Measurements from ENCODE around the gene ACSBG1.

ACSBG1 gene

DNA sequence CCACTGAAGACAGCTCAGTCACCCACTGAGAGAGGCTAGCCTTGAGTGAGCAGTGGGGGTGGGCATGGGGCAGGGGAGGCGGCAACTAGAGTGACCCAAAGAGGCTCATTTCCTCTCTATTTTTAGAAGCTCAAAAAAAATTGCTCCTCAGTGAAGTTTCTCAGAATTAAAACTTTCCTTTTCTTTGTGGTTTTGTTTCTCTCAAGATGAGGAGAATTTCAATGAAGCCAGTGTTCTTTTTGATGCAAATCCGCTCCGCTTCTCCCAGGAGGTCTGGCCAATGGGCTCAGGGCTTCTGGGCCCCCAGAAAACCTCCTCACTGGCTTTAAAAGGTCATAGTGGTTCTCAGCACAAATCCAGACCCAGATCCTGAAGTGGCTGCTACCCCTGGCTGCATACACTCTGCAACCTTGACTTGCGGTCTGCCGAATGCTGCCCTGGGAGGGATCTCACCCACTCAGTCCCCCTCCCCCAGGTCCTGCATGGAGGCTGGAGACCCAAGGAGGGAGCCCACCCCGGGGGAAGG, at the start of gene ACSBG1:
ACSBG1 (minus strand) TSS at position 51 of the 526 bp plus-strand sequence. CDS start 64 bp downstream, outside the sequence.
- DNase-seq, result no peak

DNA sequence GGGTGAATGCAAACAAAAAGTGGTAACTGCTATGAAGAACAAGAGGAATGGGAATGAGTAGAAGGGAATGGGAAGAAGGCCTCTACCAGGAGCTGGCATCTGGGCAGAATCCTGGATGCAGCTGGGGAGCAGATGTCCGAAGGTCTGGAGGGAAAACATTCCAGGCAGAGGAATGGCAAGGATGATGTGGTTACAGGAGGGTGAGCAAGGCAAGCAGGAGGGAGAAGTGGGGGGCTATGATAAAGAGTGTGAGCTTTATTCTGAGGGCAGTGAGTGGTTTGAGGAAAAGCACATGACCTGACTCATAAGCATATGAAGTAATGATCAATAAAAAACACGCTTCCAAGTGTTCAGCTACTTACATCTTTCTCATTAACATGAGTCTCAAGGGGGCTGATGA, 48.0 kb upstream of the ACSBG1 start:
- DNase-seq, result no peak

DNA sequence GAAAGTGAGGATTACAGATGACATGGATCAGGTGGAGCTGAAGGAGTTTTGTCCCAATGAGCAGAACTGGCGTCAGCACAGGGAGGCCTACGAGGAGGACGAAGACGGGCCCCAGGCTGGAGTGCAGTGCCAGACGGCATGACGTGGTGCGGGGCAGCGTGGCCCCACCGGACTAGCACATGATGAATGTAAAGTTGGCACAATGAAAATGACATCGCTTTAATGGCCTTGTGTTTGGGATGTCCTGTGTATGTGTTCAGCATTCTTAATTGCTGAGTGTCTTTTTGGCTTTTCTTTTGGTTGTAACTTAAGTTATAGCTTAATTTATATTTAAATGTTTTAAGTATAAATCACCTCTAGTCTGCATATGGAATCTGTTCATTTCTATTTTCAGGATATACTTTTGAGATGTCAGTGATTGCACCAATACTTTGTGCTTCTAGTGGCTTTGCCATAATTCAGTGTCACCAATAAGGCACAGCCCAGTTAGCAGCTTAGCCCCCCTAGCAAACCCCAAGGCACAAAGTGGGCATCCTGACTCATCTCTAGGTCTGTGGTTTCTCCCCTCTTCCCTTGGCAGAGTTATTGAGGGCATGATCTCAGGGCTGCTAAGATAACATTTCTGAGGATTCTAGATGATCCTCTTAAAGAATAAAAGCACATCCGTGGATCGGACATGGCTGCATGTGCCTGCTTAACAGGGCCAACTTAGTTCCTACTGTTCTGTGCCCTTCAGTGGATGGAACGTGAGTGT, 46.1 kb upstream of the ACSBG1 start:
- no peak for DNase-seq

GRCh38 chr15:78276064-78276943, 41.9 kb upstream of the ACSBG1 start:
- DNase-seq, result no peak

DNA sequence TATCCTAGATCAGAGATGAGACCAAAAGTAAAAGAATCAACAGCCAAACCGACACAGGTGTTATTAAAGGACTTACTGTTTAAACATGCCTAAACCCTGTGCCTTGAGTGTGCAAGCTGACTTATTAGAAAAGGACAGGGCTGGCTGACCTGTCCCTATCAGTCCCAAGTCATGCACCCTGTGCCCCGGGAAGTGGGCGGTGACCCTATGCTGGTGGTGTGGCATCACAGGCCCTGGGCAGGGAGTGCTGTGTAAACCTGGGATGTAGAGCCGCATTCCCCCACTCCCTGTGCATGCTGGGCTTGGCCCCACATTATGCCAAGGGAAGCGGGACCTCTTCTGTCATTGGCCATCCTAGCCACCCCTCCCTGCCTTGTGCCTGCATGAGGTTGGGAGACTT, 40.6 kb upstream of the ACSBG1 start:
- DNase-seq, result no peak

GRCh38 chr15:78272776-78273175, 38.4 kb upstream of the ACSBG1 start:
- no peak for DNase-seq

DNA sequence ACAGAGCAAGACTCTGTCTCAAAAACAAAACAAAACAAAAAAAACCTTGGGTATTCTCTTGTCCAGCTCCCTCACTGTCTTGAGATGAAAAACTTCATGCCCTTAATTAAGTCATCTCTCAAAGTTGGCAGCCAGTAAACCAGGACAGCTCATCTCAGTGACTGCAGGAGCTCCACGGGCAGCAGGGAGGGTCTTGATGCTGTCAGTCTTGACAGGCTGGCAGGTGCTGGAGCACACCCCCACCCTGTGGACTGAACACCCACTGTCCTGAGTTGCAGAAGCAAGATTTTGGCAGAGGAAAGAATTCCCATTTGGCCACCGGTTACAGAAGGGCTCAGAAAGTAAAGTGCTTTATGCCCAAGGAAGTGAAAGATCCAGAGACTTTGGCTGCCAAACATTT, 38.0 kb upstream of the ACSBG1 start:
- DNase-seq, result no peak

- no peak for DNase-seq
Measured at GRCh38 chr15:78266806-78267205, 32.4 kb upstream of the ACSBG1 start.

GRCh38 chr15:78266229-78266628, 31.9 kb upstream of the ACSBG1 start:
- DNase-seq, result no peak

- DNase-seq, result no peak
Measured at GRCh38 chr15:78265752-78266224, 31.4 kb upstream of the ACSBG1 start.

- DNase-seq, result no peak
Measured at GRCh38 chr15:78265137-78265460, 30.7 kb upstream of the ACSBG1 start.

DNA sequence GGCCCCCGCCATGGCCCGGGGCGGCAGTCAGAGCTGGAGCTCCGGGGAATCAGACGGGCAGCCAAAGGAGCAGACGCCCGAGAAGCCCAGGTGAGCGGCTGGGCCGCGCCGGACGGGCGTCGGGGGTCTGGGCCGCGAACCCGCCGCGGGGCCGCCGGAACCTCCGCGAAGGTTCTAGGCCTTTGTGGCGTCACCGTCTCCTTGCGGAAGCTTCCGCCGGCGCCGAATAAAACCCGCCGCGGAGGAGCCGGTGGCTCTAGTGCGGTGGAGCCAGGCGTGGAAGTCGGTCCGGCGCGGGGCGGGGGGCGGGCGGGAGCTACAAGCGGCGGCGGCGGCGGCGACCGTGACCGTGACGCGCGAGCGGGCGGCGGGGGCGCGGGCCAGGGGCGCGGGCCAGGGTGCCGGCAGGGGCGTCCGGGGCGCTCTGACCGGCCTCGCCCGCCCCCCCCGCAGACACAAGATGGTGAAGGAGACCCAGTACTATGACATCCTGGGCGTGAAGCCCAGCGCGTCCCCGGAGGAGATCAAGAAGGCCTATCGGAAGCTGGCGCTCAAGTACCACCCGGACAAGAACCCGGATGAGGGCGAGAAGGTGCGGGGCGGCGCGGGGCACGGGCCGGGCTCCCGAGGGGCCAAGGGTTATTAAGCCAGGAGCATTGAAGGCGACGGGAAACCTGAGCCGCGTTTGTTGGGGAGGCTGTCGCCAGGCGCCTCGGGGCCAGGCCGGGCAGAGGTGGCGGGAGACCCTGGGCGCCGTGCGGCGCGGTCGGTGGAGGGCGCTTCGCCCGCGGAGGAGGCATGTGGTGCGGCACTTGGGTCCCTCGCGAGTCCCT, 30.2 kb upstream of the ACSBG1 start, which contains the start of gene DNAJA4:
DNAJA4 (plus strand) TSS at position 259 of the 833 bp plus-strand sequence; CDS start at position 461, 202 bp downstream.
- peak; percentile 26 to 57 (median 45) for DNase-seq

DNA sequence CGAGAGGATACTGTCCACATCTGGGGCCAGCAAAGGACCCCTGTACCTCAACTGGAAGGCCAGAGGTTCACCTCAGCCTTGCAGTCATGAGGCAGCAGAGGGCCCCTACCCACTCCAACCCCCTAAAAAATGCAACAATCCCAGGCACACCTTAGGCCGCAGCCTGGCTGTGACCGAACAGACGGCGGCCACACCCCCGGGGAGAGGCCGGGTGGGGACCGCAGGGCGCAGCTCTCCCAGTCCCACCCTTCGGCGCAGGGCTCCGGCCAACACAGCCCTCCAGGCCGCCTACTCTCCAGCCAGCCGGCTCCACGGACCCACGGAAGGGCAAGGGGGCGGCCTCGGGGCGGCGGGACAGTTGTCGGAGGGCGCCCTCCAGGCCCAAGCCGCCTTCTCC, 29.5 kb upstream of the ACSBG1 start:
- DNase-seq, result no peak

- no peak for DNase-seq
Measured at GRCh38 chr15:78263351-78263781, 29.0 kb upstream of the ACSBG1 start.

DNA sequence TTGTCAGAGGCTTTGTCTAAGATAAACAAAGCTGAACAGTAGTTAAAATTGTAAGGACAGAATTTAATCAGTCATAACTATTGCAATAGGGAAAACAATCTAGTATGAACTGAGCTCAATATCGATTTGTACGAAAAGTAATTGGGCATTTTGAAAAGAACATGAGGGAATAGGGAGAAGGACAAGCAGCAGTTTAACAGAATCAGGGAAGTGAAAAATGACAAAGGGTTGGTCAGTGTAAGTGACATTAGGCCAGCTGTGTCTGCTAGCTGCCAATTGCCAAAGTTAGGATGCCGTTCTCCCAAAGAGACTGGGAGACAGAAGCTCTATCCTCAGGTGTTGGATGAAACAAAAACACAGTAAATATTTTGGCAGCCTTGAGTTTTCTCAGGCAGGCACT, 26.7 kb upstream of the ACSBG1 start:
- DNase-seq, result no peak

DNA sequence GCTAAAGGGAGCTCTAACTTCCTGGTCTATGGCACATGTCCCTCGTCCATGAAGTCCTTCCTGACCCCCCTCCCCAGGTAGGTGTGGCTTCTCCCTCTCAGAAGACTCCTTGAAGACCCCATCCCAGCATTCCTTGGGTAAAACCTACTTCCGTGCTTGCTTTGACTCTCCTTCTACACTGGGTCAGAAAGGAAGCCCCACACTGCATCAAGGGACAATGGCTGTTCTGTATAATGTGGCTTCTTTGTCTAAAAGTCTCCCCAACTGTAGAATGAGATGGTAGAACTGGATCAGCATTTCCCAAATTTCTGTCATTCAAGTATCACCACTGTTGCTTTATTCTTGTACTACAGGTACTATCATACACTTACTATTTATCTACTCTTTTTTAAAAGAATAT, 26.1 kb upstream of the ACSBG1 start:
- DNase-seq, result no peak

- no peak for DNase-seq
Measured at GRCh38 chr15:78259232-78259631, 24.9 kb upstream of the ACSBG1 start.

GRCh38 chr15:78257681-78258080, 23.3 kb upstream of the ACSBG1 start:
- DNase-seq, result no peak

- DNase-seq, result no peak
Measured at GRCh38 chr15:78256044-78256437, 21.7 kb upstream of the ACSBG1 start.

DNA sequence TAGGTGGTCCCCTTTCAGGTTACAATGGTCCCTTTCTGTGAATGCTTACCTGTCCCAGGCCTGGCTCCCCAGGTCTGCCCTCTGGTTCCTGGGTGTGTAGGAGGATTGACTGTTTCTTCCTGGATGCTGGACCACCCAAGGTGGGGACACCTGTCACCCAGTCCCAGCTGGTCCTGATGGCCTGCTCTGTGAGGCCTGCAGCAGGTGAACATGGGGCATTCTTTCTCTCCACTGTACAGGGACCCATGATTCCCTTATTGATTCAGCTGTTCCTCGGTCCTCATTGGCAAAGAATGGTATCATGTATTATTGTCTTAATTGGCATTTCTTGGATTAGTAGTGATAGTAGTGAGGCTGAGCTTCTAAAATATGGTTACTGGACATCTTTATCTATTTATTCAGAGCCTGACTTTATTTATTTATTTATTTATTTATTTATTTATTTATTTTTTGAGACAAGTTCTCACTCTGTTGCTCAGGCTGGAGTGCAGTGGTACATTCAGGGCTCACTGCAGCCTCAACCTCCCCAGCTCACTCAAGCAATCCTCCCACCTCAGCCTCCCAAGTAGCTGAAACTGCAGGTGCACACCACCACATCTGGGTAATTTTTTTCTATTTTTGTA, 21.2 kb upstream of the ACSBG1 start:
- DNase-seq, result no peak

GRCh38 chr15:78251136-78251535, 16.8 kb upstream of the ACSBG1 start:
- no peak for DNase-seq

GRCh38 chr15:78249131-78249530, 14.8 kb upstream of the ACSBG1 start:
- DNase-seq, result no peak

Data from activated CD4-positive, CD25-positive, alpha-beta regulatory T cell (primary cell).